ENCODE results near the gene UBE2I. TPM values are rescaled to one million over a fixed set of nuclear protein-coding genes. Genes with fewer than 3 reads are reported as not detected.

UBE2I gene
- total RNA-seq, 2 donors from 2014 or later, result 58.8 to 59.5 TPM

DNA sequence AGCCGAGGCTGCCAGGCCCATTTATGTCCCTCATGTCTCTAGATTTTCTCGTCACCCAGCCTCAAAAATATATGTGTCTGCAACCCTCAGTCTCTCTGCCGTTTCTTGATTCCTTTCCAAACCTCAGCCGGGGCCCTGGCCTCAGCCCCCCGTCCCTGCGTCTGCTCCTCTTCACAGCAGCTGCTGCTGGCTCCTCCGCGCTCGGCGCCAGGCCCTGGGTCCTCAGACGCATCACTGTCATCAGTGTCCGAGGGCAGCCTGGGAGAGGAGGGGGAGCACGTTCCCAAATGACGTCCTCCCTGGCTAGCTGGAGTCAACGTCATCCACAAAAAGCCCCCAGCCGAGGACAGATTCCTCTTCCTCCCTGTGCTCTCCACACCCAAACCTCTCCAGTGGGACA is 39.9 kb downstream of the UBE2I start:
- H3K4me3 ChIP-seq, result no peak overlapping the region
- TF ChIP-seq, protein P1, sequence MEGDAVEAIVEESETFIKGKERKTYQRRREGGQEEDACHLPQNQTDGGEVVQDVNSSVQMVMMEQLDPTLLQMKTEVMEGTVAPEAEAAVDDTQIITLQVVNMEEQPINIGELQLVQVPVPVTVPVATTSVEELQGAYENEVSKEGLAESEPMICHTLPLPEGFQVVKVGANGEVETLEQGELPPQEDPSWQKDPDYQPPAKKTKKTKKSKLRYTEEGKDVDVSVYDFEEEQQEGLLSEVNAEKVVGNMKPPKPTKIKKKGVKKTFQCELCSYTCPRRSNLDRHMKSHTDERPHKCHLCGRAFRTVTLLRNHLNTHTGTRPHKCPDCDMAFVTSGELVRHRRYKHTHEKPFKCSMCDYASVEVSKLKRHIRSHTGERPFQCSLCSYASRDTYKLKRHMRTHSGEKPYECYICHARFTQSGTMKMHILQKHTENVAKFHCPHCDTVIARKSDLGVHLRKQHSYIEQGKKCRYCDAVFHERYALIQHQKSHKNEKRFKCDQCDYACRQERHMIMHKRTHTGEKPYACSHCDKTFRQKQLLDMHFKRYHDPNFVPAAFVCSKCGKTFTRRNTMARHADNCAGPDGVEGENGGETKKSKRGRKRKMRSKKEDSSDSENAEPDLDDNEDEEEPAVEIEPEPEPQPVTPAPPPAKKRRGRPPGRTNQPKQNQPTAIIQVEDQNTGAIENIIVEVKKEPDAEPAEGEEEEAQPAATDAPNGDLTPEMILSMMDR (IDR thresholded peaks at IDR 0.05), result no peak
- no peak for DNase-seq (ENCODE audit: low spot score)

DNA sequence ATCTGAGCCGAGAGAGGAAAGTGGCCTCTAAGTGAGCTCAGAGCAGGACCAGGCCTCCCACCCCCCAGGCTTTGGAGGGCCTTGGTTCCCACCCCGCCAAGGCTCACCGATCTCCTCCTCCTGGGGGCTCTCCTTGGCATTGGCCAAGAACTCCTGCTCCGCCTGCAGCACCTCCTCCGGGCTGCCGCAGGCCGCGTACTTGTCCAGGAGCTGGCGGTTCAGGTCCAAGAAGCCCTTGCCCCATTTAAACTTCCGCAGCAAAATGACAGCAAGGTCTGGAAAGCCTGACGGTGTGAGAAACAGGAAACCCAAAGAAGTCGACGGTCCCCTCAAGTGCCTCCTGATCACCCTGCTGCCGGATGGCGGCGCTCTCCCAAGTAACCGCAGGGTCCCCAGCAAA is 40.5 kb downstream of the UBE2I start:
- Histone ChIP-seq H3K4me1 (peaks cover 0 to 34% of the 10 kb centered on the region in 2 donors), H3K9me3 (no peaks in the 10 kb centered on the region), H3K4me3 (no peak overlapping the region), H3K36me3 (peaks cover 24% of the 10 kb centered on the region), H3K27ac (no peak overlapping the region), H3K27me3 (no peaks in the 10 kb centered on the region)
- TF ChIP-seq, protein P1 (IDR thresholded peaks at IDR 0.05), result no peak
- no peak for DNase-seq (ENCODE audit: low spot score)

More for the DNA sequence above, 39.9 kb downstream of the UBE2I start:
- Histone ChIP-seq H3K27ac (no peak overlapping the region), H3K9me3 (no peaks in the 10 kb centered on the region), H3K36me3 (peaks cover 24% of the 10 kb centered on the region), H3K4me1 (peaks cover 0 to 34% of the 10 kb centered on the region in 2 donors), H3K27me3 (no peaks in the 10 kb centered on the region)

DNA sequence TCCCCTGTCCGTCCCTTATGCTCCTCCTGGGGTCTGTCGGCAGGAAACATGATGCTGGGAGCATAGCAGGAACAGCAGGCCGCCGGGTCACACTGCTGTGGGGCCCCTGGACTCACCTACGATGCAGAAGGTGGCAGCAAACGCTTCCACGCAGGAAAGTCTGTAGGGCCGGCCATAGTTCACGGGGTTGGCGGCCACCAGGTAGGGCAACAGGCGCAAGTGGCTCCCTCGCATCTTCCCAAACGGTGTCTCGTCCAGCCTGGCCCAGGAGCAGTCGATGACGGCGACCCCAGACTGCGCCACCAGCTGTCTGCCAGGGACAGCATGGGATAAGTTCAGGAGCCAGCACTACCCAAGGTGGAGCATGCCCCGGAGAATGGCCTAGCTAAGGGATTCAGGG is 41.3 kb downstream of the UBE2I start:
- Histone ChIP-seq H3K4me1 (peaks cover 0 to 34% of the 10 kb centered on the region in 2 donors), H3K27ac (no peak overlapping the region), H3K4me3 (peak overlapping the region; percentile 89 to 97), H3K36me3 (peaks cover 24% of the 10 kb centered on the region), H3K27me3 (no peaks in the 10 kb centered on the region), H3K9me3 (no peaks in the 10 kb centered on the region)
- DNase-seq (ENCODE audit: low spot score), result no peak
- TF ChIP-seq, protein P1 (IDR thresholded peaks at IDR 0.05), result no peak

DNA sequence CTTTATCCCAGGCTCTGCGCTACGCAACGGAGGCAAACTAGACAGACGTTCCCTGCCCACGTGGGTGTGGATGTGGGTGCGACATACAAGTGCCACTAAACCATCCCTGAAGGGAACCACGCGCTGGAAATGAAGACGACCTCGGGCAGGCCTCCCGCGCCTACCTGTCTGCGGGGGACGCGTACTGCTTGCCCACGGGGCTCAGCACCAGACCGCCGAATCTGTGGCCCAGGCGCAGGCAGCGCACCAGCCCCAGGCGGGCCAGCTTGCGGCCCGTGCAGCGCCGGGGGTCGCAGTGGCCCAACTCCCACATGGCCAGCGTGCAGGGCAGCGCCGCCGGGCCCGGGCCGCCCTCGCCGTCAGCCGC is 41.8 kb downstream of the UBE2I start:
- Histone ChIP-seq H3K27ac (peak overlapping the region; percentile 68 to 75), H3K4me3 (peak overlapping the region; percentile 89 to 97), H3K27me3 (no peaks in the 10 kb centered on the region), H3K36me3 (peaks cover 24% of the 10 kb centered on the region), H3K9me3 (no peaks in the 10 kb centered on the region), H3K4me1 (peaks cover 0 to 34% of the 10 kb centered on the region in 2 donors)
- TF ChIP-seq, protein P1 (IDR thresholded peaks at IDR 0.05), result no peak
- DNase-seq (ENCODE audit: low spot score), result no peak

DNA sequence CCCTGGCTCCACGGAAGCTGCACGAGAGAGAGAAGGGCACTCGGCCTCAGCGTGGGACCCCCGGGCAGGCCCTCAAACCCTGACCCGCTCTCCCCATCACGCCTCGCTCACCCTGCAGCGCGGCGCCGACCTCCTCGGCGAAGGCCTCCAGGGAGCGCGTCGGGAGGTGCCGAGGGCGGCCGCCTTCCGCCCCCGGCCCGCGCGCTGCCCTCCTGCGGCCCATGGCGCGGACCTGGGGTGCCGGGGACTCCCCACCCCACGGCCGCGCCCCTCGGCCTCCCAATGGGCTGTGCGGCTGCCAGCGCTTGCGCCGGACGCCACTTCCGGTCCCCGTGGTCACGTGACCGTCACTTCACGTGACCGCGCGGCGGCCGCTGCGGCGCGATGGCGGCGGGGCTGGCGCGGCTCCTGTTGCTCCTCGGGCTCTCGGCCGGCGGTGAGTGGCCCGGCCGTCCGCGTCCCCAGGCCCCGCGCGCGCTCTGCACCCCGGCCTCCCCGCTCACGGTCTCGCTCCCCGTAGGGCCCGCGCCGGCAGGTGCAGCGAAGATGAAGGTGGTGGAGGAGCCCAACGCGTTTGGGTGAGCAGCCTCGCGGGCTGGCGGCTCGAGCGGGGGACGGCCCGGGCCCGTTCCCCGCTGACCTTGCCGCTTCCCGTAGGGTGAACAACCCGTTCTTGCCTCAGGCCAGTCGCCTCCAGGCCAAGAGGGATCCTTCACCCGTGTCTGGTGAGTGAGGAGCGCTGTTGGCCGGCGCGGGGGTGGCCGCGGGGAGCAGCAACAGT is 42.3 kb downstream of the UBE2I start, which contains the start of the genes GNPTG and TSR3:
TSS of gene GNPTG (plus strand) at position 350 of the 781 bp plus-strand sequence. CDS start at position 385, 35 bp downstream.
TSS of gene TSR3 (minus strand) at position 297 of the 781 bp plus-strand sequence. CDS start at position 223, 74 bp downstream.
- DNase-seq (ENCODE audit: low spot score), result peak; percentile 81
- Histone ChIP-seq H3K36me3 (peaks cover 24% of the 10 kb centered on the region), H3K27ac (peak within 1 kb of the TSS; percentile 68 to 75), H3K4me3 (peak within 1 kb of the TSS; percentile 89 to 97), H3K27me3 (no peaks in the 10 kb centered on the region), H3K9me3 (no peaks in the 10 kb centered on the region), H3K4me1 (peaks cover 0 to 34% of the 10 kb centered on the region in 2 donors)
- TF ChIP-seq, protein P1 (IDR thresholded peaks at IDR 0.05), result no peak
